SK-N-SH treated with all-trans-retinoic acid at 6 μM for 48 hours (cell line): Measurements from ENCODE around the gene PAQR5.

Experiments
- ARNTL ChIP-seq: fragments of 450-650 bp; formaldehyde crosslinking; IDR thresholded peaks from 2 replicates; pipeline ENCODE4 v1.5.0; 2020; ENCODE audit warnings: low read depth, mild to moderate bottlenecking, moderate library complexity, borderline replicate concordance
- ESRRG ChIP-seq: fragments of 250-450 bp; sonication (Bioruptor Pico); IDR thresholded peaks from 2 replicates; pipeline ENCODE4 v1.6.1; 2021; ENCODE audit warnings: mild to moderate bottlenecking
- GLIS3 ChIP-seq: fragments of 250-450 bp; sonication (Bioruptor Pico); IDR thresholded peaks from 2 replicates; pipeline ENCODE4 v1.5.0; 2020; ENCODE audit warnings: mild to moderate bottlenecking, moderate library complexity
- PATZ1 ChIP-seq: fragments of 250-450 bp; sonication (Bioruptor Pico); IDR thresholded peaks from 2 replicates; pipeline ENCODE4 v1.8.0; 2020; ENCODE audit warnings: mild to moderate bottlenecking, moderate library complexity, borderline replicate concordance
- PPARA ChIP-seq: fragments of 250-450 bp; sonication (Bioruptor Pico); IDR thresholded peaks from 2 replicates; pipeline ENCODE4 v1.5.0; 2020; ENCODE audit warnings: mild to moderate bottlenecking, borderline replicate concordance
- RARB ChIP-seq: fragments of 250-450 bp; sonication (Bioruptor Pico); IDR thresholded peaks from 2 replicates; pipeline ENCODE4 v1.8.0; 2021; ENCODE audit warnings: mild to moderate bottlenecking, moderate library complexity
- SNAI2 ChIP-seq: fragments of 250-450 bp; sonication (Bioruptor Pico); IDR thresholded peaks from 2 replicates; pipeline ENCODE4 v1.5.0; 2020; ENCODE audit warnings: mild to moderate bottlenecking, moderate library complexity
- ZC3H10 ChIP-seq: fragments of 250-450 bp; sonication (Bioruptor Pico); IDR thresholded peaks from 2 replicates; pipeline ENCODE4 v1.5.1; 2021; ENCODE audit warnings: mild to moderate bottlenecking, moderate library complexity
- ZFP3 ChIP-seq: fragments of 250-450 bp; sonication (Bioruptor Pico); IDR thresholded peaks from 2 replicates; pipeline ENCODE4 v1.5.0; 2020; ENCODE audit warnings: mild to moderate bottlenecking, moderate library complexity
- ZNF565 ChIP-seq: fragments of 450-650 bp; formaldehyde crosslinking; conservative IDR thresholded peaks from 2 replicates; pipeline ENCODE4 v1.5.0; 2020; ENCODE audit warnings: low read depth, mild to moderate bottlenecking, moderate library complexity

GRCh38 chr15:69298697-69299441 is at the start of gene PAQR5:
- TF ChIP-seq ZFP3 (CRISPR knock-in tag), result no peak
- TF ChIP-seq GLIS3 (CRISPR knock-in tag), result no peak
- no peak for TF ChIP-seq PATZ1 (CRISPR knock-in tag)
- no peak for TF ChIP-seq ZNF565 (CRISPR knock-in tag)
- no peak for TF ChIP-seq PPARA (CRISPR knock-in tag)
- TF ChIP-seq ARNTL (CRISPR knock-in tag), result no peak
- TF ChIP-seq SNAI2 (CRISPR knock-in tag), result no peak
- no peak for TF ChIP-seq ESRRG
- TF ChIP-seq ZC3H10 (CRISPR knock-in tag), result no peak
- no peak for TF ChIP-seq RARB (CRISPR knock-in tag)
